HCT116 (cell line): ENCODE data around the gene TBX4. TPM values are rescaled to one million over a fixed set of nuclear protein-coding genes. Genes with fewer than 3 reads are reported as not detected.

ENCODE experiments used
- ATAC-seq: fragments of 200-7000 bp; cut with Tn5 transposase; 2 replicates; pipeline ENCODE4 v1.9.1; 2020; ENCODE audit warnings: mild to moderate bottlenecking, moderate library complexity
- BruUV-seq: library from RNA; stranded (reverse); fragments of 400-500 nt; replicated peaks from 2 replicates; lab custom pipeline; 2021; lab: Mats Ljungman, UMichigan
- CTCF ChIA-PET: fragments of 300-600 bp; sonication (Branson Sonifier 250); formaldehyde crosslinking; loops from one replicate; lab custom pipeline; 2021; ENCODE audit warnings: antibody characterized with exemption; lab: Charles Lee
- POLR2A ChIA-PET: fragments of 300-600, 350-600 bp; sonication (Branson Sonifier 250); formaldehyde crosslinking; loops from one replicate; lab custom pipeline; 2021; ENCODE audit warnings: antibody characterized with exemption; lab: Charles Lee
- RAD21 ChIA-PET, 2 experiments: fragments of 300-600 bp; sonication (Branson Sonifier 250); formaldehyde crosslinking; loops; one replicate each; lab custom pipeline; 2023; ENCODE audit warnings: low total read pairs in 2 of 2; ENCODE audit not compliant: uncharacterized antibody in 2 of 2, unreplicated experiment in 2 of 2, low non-redundant PET in 1 of 2; lab: Charles Lee
- DNase-seq: peaks from one replicate; pipeline ENCODE4 v3.0.0-alpha.2; 2010; ENCODE audit warnings: low read depth, low spot score
- H2AFZ ChIP-seq: fragments of 200-600 bp; shearing (Covaris generic), sonication (generic); 2 replicates; pipeline ENCODE4 v1.6.1; 2017; ENCODE audit warnings: low read depth, mixed run types, mixed read lengths, antibody characterized with exemption, low read length; ENCODE audit not compliant: poor library complexity, severe bottlenecking
- H3K27ac ChIP-seq: 2 replicates; pipeline ENCODE4 v1.5.1; 2012; ENCODE audit warnings: low read depth, low read length
- H3K27me3 ChIP-seq: fragments of 200-600 bp; sonication (generic); 2 replicates; pipeline ENCODE4 v1.6.1; 2016; ENCODE audit warnings: mixed run types, low read length, mixed read lengths; ENCODE audit not compliant: insufficient read depth
- H3K36me3 ChIP-seq, 2 experiments: fragments of 200-500 bp in 1 of 2; fragments of 200-600 bp in 1 of 2; sonication (Bioruptor generic) in 1 of 2; sonication (generic) in 1 of 2; 2 replicates each; pipeline versions ENCODE4 v1.5.1 to v1.6.1; 2014 to 2016; ENCODE audit warnings: low read length in 2 of 2, inconsistent platforms in 1 of 2, mixed read lengths in 1 of 2, mixed run types in 1 of 2; ENCODE audit not compliant: insufficient read depth in 2 of 2, control insufficient read depth in 1 of 2
- H3K4me1 ChIP-seq, 2 experiments: fragments of 200-600 bp in 1 of 2; sonication (generic) in 1 of 2; 2 replicates each; pipeline versions ENCODE4 v1.5.1 to v1.6.1; 2012 to 2017; ENCODE audit warnings: low read length in 2 of 2, inconsistent platforms in 1 of 2, mild to moderate bottlenecking in 1 of 2, mixed read lengths in 1 of 2, mixed run types in 1 of 2, moderate library complexity in 1 of 2; ENCODE audit not compliant: insufficient read depth in 2 of 2, control insufficient read depth in 1 of 2
- H3K4me2 ChIP-seq: fragments of 200-600 bp; sonication (generic); 2 replicates; pipeline ENCODE4 v1.6.1; 2017; ENCODE audit warnings: mixed run types, low read length, mixed read lengths
- H3K4me3 ChIP-seq, 2 experiments: fragments of 200-600 bp in 1 of 2; sonication (generic) in 1 of 2; replicated peaks in 1 of 2; 2 replicates each; pipeline ENCODE4 v1.5.1; 2011 to 2016; ENCODE audit warnings: low read length in 2 of 2, control low read depth in 1 of 2, low read depth in 1 of 2, mild to moderate bottlenecking in 1 of 2, mixed read lengths in 1 of 2, mixed run types in 1 of 2
- H3K79me2 ChIP-seq: fragments of 200-600 bp; sonication (generic); 2 replicates; pipeline ENCODE4 v1.6.1; 2017; ENCODE audit warnings: mild to moderate bottlenecking, mixed run types, low read length, moderate library complexity, mixed read lengths; ENCODE audit not compliant: insufficient read depth
- H3K9ac ChIP-seq: fragments of 200-600 bp; sonication (generic); 2 replicates; pipeline ENCODE4 v1.6.1; 2016; ENCODE audit warnings: low read length, mixed read lengths
- H3K9me2 ChIP-seq: fragments of 200-600 bp; sonication (generic), shearing (Covaris generic); 2 replicates; pipeline ENCODE4 v1.6.1; 2017; ENCODE audit warnings: mixed run types, mild to moderate bottlenecking, moderate library complexity; ENCODE audit not compliant: insufficient read depth
- H3K9me3 ChIP-seq, 2 experiments: fragments of 200-500 bp in 1 of 2; fragments of 200-600 bp in 1 of 2; sonication (Bioruptor generic) in 1 of 2; sonication (generic) in 1 of 2; 2 replicates each; pipeline ENCODE4 v1.6.1; 2014 to 2017; ENCODE audit warnings: low read length in 2 of 2, mixed read lengths in 2 of 2, inconsistent platforms in 1 of 2, low read depth in 1 of 2, mild to moderate bottlenecking in 1 of 2, mixed run types in 1 of 2, moderate library complexity in 1 of 2; ENCODE audit not compliant: control insufficient read depth in 1 of 2, insufficient read depth in 1 of 2
- H4K20me1 ChIP-seq: fragments of 200-600 bp; sonication (generic), shearing (Covaris generic); 2 replicates; pipeline ENCODE4 v1.6.1; 2017; ENCODE audit warnings: mixed run types, mild to moderate bottlenecking, moderate library complexity; ENCODE audit not compliant: insufficient read depth
- ATF3 ChIP-seq: IDR thresholded peaks from 2 replicates; pipeline ENCODE4 v1.6.1; 2012
- ELF1 ChIP-seq: IDR thresholded peaks from 2 replicates; pipeline ENCODE4 v1.6.1; 2012; ENCODE audit warnings: low read depth, borderline replicate concordance
- EZH2phosphoT487 ChIP-seq: fragments of 200-600 bp; IDR thresholded peaks from 2 replicates; pipeline ENCODE4 v1.6.1; 2018; ENCODE audit warnings: antibody characterized with exemption, borderline replicate concordance
- REST ChIP-seq: IDR thresholded peaks from 2 replicates; pipeline ENCODE4 v1.6.1; 2012; ENCODE audit warnings: low read depth
- SIN3A ChIP-seq: IDR thresholded peaks from 2 replicates; pipeline ENCODE4 v1.6.1; 2012; ENCODE audit warnings: low read depth
- ZNF274 ChIP-seq: fragments of 200-500 bp; sonication (Bioruptor generic); IDR thresholded peaks from 2 replicates; pipeline ENCODE4 v1.6.1; 2014; ENCODE audit warnings: mild to moderate bottlenecking, low read depth, low read length, inconsistent platforms
- intact Hi-C: fragments of 100-400 bp; cut with micrococcal nuclease; formaldehyde crosslinking; loops from 2 replicates; pipeline ENCODE4 v1.10.0; 2022
- total RNA-seq: library from RNA; stranded (reverse); gene quantifications from one replicate; pipeline ENCODE4 v1.2.1, GENCODE V29; 2021; ENCODE audit not compliant: unreplicated experiment

TBX4 gene
- total RNA-seq, 1 experiment from 2014 or later: 0.27 TPM

GRCh38 chr17:61522088-61522487 lies 69.9 kb downstream of the TBX4 start:
- Histone ChIP-seq H3K4me1 (no peaks in the 10 kb centered on the region), H3K27ac (no peak overlapping the region), H3K9me2 (no peaks in the 10 kb centered on the region), H3K79me2 (no peaks in the 10 kb centered on the region), H4K20me1 (no peaks in the 10 kb centered on the region), H3K27me3 (no peaks in the 10 kb centered on the region), H2AFZ (no peak overlapping the region), H3K36me3 (no peaks in the 10 kb centered on the region), H3K4me3 (no peak overlapping the region), H3K9ac (no peak overlapping the region), H3K4me2 (no peak overlapping the region), H3K9me3 (no peaks in the 10 kb centered on the region)
- no TSS peak for BruUV-seq
- POLR2A ChIA-PET: no interaction called here
- RAD21 ChIA-PET: no interaction called here
- DNase-seq (no peak), ATAC-seq (no peak)
- CTCF ChIA-PET: no interaction called here
- TF ChIP-seq REST (no peak), ATF3 (no peak), ZNF274 (no peak), EZH2phosphoT487 (no peak), ELF1 (no peak), SIN3A (no peak)
- intact Hi-C loops: no loop called here
